ENCODE measurements around the gene TBC1D2B.

DNA sequence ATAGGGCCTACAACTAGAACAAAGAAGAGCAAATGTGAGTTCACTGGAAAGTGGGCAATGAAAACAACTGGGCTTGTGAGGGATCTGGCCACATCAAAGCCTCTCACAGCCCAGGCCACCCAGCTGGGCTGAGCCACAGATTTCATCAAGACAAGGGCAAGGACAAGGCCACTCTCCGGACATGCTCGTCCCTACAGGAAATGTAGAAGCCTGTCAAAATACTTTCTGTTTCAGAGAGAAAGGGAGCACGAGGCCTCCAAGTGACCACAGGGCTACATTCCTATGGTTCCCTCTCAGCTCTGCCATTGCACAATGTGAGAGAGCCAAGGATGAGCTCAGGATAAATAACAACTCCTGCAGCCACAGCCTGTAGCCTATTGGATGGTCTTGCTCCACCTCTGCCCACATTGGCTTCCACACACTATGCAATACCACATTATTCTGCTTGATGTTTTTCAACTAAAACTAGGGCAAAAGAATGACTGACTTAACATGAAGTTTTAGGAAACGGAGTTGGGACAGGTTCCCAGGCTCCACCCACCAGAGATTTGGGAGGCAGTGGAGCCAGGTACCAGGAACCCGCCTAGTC lies 12.1 kb downstream of the TBC1D2B start:
- TF ChIP-seq, protein P1, sequence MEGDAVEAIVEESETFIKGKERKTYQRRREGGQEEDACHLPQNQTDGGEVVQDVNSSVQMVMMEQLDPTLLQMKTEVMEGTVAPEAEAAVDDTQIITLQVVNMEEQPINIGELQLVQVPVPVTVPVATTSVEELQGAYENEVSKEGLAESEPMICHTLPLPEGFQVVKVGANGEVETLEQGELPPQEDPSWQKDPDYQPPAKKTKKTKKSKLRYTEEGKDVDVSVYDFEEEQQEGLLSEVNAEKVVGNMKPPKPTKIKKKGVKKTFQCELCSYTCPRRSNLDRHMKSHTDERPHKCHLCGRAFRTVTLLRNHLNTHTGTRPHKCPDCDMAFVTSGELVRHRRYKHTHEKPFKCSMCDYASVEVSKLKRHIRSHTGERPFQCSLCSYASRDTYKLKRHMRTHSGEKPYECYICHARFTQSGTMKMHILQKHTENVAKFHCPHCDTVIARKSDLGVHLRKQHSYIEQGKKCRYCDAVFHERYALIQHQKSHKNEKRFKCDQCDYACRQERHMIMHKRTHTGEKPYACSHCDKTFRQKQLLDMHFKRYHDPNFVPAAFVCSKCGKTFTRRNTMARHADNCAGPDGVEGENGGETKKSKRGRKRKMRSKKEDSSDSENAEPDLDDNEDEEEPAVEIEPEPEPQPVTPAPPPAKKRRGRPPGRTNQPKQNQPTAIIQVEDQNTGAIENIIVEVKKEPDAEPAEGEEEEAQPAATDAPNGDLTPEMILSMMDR (IDR thresholded peaks at IDR 0.05): peak in 1 of 3 donors; percentile 9
- no peak for TF ChIP-seq POLR2A (IDR thresholded peaks at IDR 0.05)

Data from lower leg skin (tissue), 3 donors.